ENCODE measurements around the gene TAL1. TPM values are rescaled to one million over a fixed set of nuclear protein-coding genes. Genes with fewer than 3 reads are reported as not detected.

The TAL1 gene
- total and polyA plus RNA-seq, 2 donors from 2014 or later = 3.1 to 6.5 TPM

DNA sequence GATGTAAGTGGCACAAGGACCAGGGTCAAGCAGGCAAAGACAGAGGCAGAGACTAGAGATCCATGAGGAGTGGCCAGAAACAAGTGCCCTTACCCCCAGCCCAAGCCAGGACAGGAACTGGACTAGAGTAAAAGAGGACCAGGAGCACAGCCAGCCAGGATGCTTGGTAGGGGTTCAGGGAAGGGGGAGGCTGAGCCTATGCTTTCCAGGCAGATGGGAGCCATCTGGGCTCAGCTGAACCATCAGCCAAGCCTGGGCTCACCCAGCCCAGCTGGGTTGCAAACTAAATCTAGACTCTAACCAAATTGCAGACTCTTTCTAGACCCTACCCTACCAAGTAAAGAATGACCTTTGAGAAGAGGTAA lies 57.4 kb downstream of the TAL1 start:
- no peak for FAIRE-seq
- no peak for DNase-seq
- intact Hi-C loops (cut with DNase I) = no loop called here

DNA sequence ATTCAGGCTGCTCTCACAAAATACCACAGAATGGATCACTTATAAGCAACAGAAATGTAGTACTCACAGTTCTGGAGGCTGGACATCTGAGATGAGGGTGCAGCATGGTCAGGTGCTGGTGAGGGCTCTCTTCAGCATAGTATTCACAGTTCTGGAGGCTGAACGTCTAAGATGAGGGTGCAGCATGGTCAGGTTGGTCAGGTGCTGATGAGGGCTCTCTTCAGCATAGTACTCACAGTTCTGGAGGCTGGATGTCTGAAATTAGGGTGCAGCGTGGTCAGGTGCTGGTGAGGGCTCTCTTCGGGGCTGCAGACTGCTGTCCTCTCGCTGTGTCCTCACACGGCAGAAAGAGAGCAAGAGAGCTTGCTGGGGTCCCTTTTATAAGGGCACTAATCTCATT lies 59.2 kb downstream of the TAL1 start:
- H3K36me3 ChIP-seq (ENCODE audit: control insufficient read depth in 2 of 3, insufficient read depth in 3 of 3, low read length in 3 of 3) = no peaks in the 10 kb centered on the region
- intact Hi-C loops (cut with DNase I) = no loop called here
- H3K27ac ChIP-seq (ENCODE audit: low read depth in 2 of 2, low read length in 2 of 2) = no peak overlapping the region
- H3K4me3 ChIP-seq (ENCODE audit: low read length in 3 of 3) = no peak overlapping the region
- no peak for DNase-seq
- FAIRE-seq = no peak
- H3K4me1 ChIP-seq (ENCODE audit: control insufficient read depth in 2 of 3, insufficient read depth in 2 of 3, low read depth in 1 of 3, low read length in 3 of 3) = peaks cover 0 to 4% (median 0%) of the 10 kb centered on the region in 3 donors
- no peak overlapping the region for H3K9ac ChIP-seq (ENCODE audit: low read length in 3 of 3)
- peaks cover 0 to 4% (median 0%) of the 10 kb centered on the region in 3 donors for H3K9me3 ChIP-seq (ENCODE audit: control insufficient read depth in 2 of 3, insufficient read depth in 1 of 3, low read length in 3 of 3)
- TF ChIP-seq, protein P1, sequence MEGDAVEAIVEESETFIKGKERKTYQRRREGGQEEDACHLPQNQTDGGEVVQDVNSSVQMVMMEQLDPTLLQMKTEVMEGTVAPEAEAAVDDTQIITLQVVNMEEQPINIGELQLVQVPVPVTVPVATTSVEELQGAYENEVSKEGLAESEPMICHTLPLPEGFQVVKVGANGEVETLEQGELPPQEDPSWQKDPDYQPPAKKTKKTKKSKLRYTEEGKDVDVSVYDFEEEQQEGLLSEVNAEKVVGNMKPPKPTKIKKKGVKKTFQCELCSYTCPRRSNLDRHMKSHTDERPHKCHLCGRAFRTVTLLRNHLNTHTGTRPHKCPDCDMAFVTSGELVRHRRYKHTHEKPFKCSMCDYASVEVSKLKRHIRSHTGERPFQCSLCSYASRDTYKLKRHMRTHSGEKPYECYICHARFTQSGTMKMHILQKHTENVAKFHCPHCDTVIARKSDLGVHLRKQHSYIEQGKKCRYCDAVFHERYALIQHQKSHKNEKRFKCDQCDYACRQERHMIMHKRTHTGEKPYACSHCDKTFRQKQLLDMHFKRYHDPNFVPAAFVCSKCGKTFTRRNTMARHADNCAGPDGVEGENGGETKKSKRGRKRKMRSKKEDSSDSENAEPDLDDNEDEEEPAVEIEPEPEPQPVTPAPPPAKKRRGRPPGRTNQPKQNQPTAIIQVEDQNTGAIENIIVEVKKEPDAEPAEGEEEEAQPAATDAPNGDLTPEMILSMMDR (IDR thresholded peaks at IDR 0.05; ENCODE audit: borderline replicate concordance, extremely low read depth, insufficient read depth) = no peak
- no peaks in the 10 kb centered on the region for H3K27me3 ChIP-seq (ENCODE audit: control insufficient read depth, insufficient read depth, low read length)

More for the DNA sequence above, 57.4 kb downstream of the TAL1 start:
- peaks cover 0 to 4% (median 0%) of the 10 kb centered on the region in 3 donors for H3K9me3 ChIP-seq (ENCODE audit: control insufficient read depth in 2 of 3, insufficient read depth in 1 of 3, low read length in 3 of 3)
- no peak overlapping the region for H3K27ac ChIP-seq (ENCODE audit: low read depth in 2 of 2, low read length in 2 of 2)
- H3K4me3 ChIP-seq (ENCODE audit: low read length in 3 of 3) = no peak overlapping the region
- H3K4me1 ChIP-seq (ENCODE audit: control insufficient read depth in 2 of 3, insufficient read depth in 2 of 3, low read depth in 1 of 3, low read length in 3 of 3) = peaks cover 0 to 11% (median 2%) of the 10 kb centered on the region in 3 donors
- H3K36me3 ChIP-seq (ENCODE audit: control insufficient read depth in 2 of 3, insufficient read depth in 3 of 3, low read length in 3 of 3) = no peaks in the 10 kb centered on the region
- H3K9ac ChIP-seq (ENCODE audit: low read length in 3 of 3) = no peak overlapping the region
- TF ChIP-seq, protein P1 (IDR thresholded peaks at IDR 0.05; ENCODE audit: borderline replicate concordance, extremely low read depth, insufficient read depth) = no peak
- no peaks in the 10 kb centered on the region for H3K27me3 ChIP-seq (ENCODE audit: control insufficient read depth, insufficient read depth, low read length)

Other genes starting within 250 kb of the TAL1 start
- gene CYP4X1, start 208.6 kb downstream of the TAL1 start, total RNA-seq = 4.8 TPM
- 5.6 TPM for gene CYP4X1, start 208.6 kb downstream of the TAL1 start, polyA plus RNA-seq (ENCODE audit: insufficient read depth, low read depth, low replicate concordance)
- gene CYP4Z1, start 165.0 kb downstream of the TAL1 start, total RNA-seq = 0.22 TPM
- gene CYP4Z1, start 165.0 kb downstream of the TAL1 start, polyA plus RNA-seq (ENCODE audit: insufficient read depth, low read depth, low replicate concordance) = 0.19 TPM
- gene CYP4A22, start 94.8 kb downstream of the TAL1 start, total RNA-seq = 4.1 TPM
- gene CYP4A22, start 94.8 kb downstream of the TAL1 start, polyA plus RNA-seq (ENCODE audit: insufficient read depth, low read depth, low replicate concordance) = 108 TPM
- 245 TPM for gene PDZK1IP1, start 42.2 kb downstream of the TAL1 start, total RNA-seq
- gene PDZK1IP1, start 42.2 kb downstream of the TAL1 start, polyA plus RNA-seq (ENCODE audit: insufficient read depth, low read depth, low replicate concordance) = 2,553 TPM
- gene STIL, start 81.9 kb upstream of the TAL1 start, total RNA-seq = 2.5 TPM
- 0.28 TPM for gene STIL, start 81.9 kb upstream of the TAL1 start, polyA plus RNA-seq (ENCODE audit: insufficient read depth, low read depth, low replicate concordance)
- 92.1 TPM for gene CMPK1, start 101.6 kb upstream of the TAL1 start, total RNA-seq
- 55.8 TPM for gene CMPK1, start 101.6 kb upstream of the TAL1 start, polyA plus RNA-seq (ENCODE audit: insufficient read depth, low read depth, low replicate concordance)
- gene FOXE3, start 184.1 kb upstream of the TAL1 start, total RNA-seq = not detected
- 0.19 TPM for gene FOXE3, start 184.1 kb upstream of the TAL1 start, polyA plus RNA-seq (ENCODE audit: insufficient read depth, low read depth, low replicate concordance)
- gene FOXD2, start 205.8 kb upstream of the TAL1 start, total RNA-seq = 0.82 TPM
- gene FOXD2, start 205.8 kb upstream of the TAL1 start, polyA plus RNA-seq (ENCODE audit: insufficient read depth, low read depth, low replicate concordance) = 2.3 TPM

All from kidney (tissue), 14 donors.